Stimulated activated CD4-positive, alpha-beta T cell treated with anti-CD3 and anti-CD28 coated beads, Interleukin-2, amount 100 ng/mL, for 48 hours (primary cell): ENCODE data around the gene CST3.
"Not testable (repeated sequence)": the region's sequence is repeated elsewhere in the genome, so short reads cannot be mapped to it uniquely, and the experiment has no call there.

Source experiments
- DNase-seq, 2 donors: peaks; one replicate each; pipeline ENCODE4 v3.0.0-alpha.2; 2020

Gene CST3

GRCh38 chr20:23641936-23642751, 4.4 kb upstream of the CST3 start:
- no peak for DNase-seq

- no peak for DNase-seq
Observed at GRCh38 chr20:23640671-23641667, 3.2 kb upstream of the CST3 start.

- no peak for DNase-seq
Observed at GRCh38 chr20:23640018-23640601, 2.4 kb upstream of the CST3 start.

- DNase-seq: no peak
Observed at GRCh38 chr20:23639490-23639958, 1.8 kb upstream of the CST3 start.

- no peak for DNase-seq
Observed at GRCh38 chr20:23638309-23638708, 554 bp upstream of the CST3 start.

- DNase-seq: no peak
Observed at GRCh38 chr20:23636908-23637281, 860 bp downstream of the CST3 start.

- no peak for DNase-seq
Observed at GRCh38 chr20:23636182-23636907, 1.4 kb downstream of the CST3 start.

- DNase-seq: not testable (repeated sequence)
Observed at GRCh38 chr20:23635768-23636090, 2.0 kb downstream of the CST3 start.

- DNase-seq: no peak
Observed at GRCh38 chr20:23634985-23635767, 2.6 kb downstream of the CST3 start.

- no peak for DNase-seq
Observed at GRCh38 chr20:23634044-23634801, 3.5 kb downstream of the CST3 start.

- no peak for DNase-seq
Observed at GRCh38 chr20:23632711-23633573, 4.8 kb downstream of the CST3 start.

GRCh38 chr20:23631981-23632710, 5.6 kb downstream of the CST3 start:
- DNase-seq: no peak

GRCh38 chr20:23631226-23631822, 6.4 kb downstream of the CST3 start:
- DNase-seq: no peak

- no peak for DNase-seq
Observed at GRCh38 chr20:23630392-23630849, 7.3 kb downstream of the CST3 start.

- no peak for DNase-seq
Observed at GRCh38 chr20:23629542-23630391, 8.0 kb downstream of the CST3 start.

GRCh38 chr20:23629017-23629541, 8.7 kb downstream of the CST3 start:
- no peak for DNase-seq

- no peak for DNase-seq
Observed at GRCh38 chr20:23628402-23629016, 9.2 kb downstream of the CST3 start.
